Measurements from ENCODE around the gene PSMG1.
"Not testable (repeated sequence)": the region's sequence is repeated elsewhere in the genome, so short reads cannot be mapped to it uniquely, and the experiment has no call there.

The PSMG1 gene

GRCh38 chr21:39188521-39189139, 5.4 kb upstream of the PSMG1 start:
- no peak for DNase-seq (ENCODE audit: low spot score)

- no peak for DNase-seq (ENCODE audit: low spot score)
Observed at GRCh38 chr21:39187141-39187540, 3.9 kb upstream of the PSMG1 start.

- DNase-seq (ENCODE audit: low spot score) = no peak
Observed at GRCh38 chr21:39186676-39187075, 3.4 kb upstream of the PSMG1 start.

- DNase-seq (ENCODE audit: low spot score) = no peak
Observed at GRCh38 chr21:39185157-39185556, 1.9 kb upstream of the PSMG1 start.

- DNase-seq (ENCODE audit: low spot score) = no peak
Observed at GRCh38 chr21:39184050-39184980, 1.1 kb upstream of the PSMG1 start.

GRCh38 chr21:39182484-39183271, 573 bp downstream of the PSMG1 start:
- no peak for DNase-seq (ENCODE audit: low spot score)

GRCh38 chr21:39182016-39182415, 1.2 kb downstream of the PSMG1 start:
- DNase-seq (ENCODE audit: low spot score) = no peak

- DNase-seq (ENCODE audit: low spot score) = no peak
Observed at GRCh38 chr21:39181205-39181818, 1.9 kb downstream of the PSMG1 start.

GRCh38 chr21:39180429-39181019, 2.7 kb downstream of the PSMG1 start:
- no peak for DNase-seq (ENCODE audit: low spot score)

- DNase-seq (ENCODE audit: low spot score) = no peak
Observed at GRCh38 chr21:39178421-39178820, 4.8 kb downstream of the PSMG1 start.

GRCh38 chr21:39176271-39176709, 7.0 kb downstream of the PSMG1 start:
- DNase-seq (ENCODE audit: low spot score) = no peak

- DNase-seq (ENCODE audit: low spot score) = no peak
Observed at GRCh38 chr21:39175665-39176064, 7.6 kb downstream of the PSMG1 start.

- no peak for DNase-seq (ENCODE audit: low spot score)
Observed at GRCh38 chr21:39175154-39175553, 8.1 kb downstream of the PSMG1 start.

- DNase-seq (ENCODE audit: low spot score) = no peak
Observed at GRCh38 chr21:39173716-39174680, 9.3 kb downstream of the PSMG1 start.

- DNase-seq (ENCODE audit: low spot score) = no peak
Observed at GRCh38 chr21:39169906-39170305, 13.3 kb downstream of the PSMG1 start.

- DNase-seq (ENCODE audit: low spot score) = no peak
Observed at GRCh38 chr21:39168800-39169199, 14.5 kb downstream of the PSMG1 start.

GRCh38 chr21:39164523-39164922, 18.7 kb downstream of the PSMG1 start:
- no peak for DNase-seq (ENCODE audit: low spot score)

GRCh38 chr21:39161064-39161463, 22.2 kb downstream of the PSMG1 start:
- DNase-seq (ENCODE audit: low spot score) = no peak

GRCh38 chr21:39159342-39160063, 23.7 kb downstream of the PSMG1 start:
- DNase-seq (ENCODE audit: low spot score) = no peak

- DNase-seq (ENCODE audit: low spot score) = not testable (repeated sequence)
Observed at GRCh38 chr21:39157241-39157640, 26.0 kb downstream of the PSMG1 start.
